Glomerular visceral epithelial cell (primary cell): Measurements from ENCODE around the gene RHOF.
A peak's percentile ranks its signal among the peaks of the same experiment; 100 is the strongest.

Experiments used
- DNase-seq: peaks from one replicate; pipeline ENCODE4 v3.0.0-alpha.2; 2016; ENCODE audit errors: extremely low spot score

The RHOF gene

DNA sequence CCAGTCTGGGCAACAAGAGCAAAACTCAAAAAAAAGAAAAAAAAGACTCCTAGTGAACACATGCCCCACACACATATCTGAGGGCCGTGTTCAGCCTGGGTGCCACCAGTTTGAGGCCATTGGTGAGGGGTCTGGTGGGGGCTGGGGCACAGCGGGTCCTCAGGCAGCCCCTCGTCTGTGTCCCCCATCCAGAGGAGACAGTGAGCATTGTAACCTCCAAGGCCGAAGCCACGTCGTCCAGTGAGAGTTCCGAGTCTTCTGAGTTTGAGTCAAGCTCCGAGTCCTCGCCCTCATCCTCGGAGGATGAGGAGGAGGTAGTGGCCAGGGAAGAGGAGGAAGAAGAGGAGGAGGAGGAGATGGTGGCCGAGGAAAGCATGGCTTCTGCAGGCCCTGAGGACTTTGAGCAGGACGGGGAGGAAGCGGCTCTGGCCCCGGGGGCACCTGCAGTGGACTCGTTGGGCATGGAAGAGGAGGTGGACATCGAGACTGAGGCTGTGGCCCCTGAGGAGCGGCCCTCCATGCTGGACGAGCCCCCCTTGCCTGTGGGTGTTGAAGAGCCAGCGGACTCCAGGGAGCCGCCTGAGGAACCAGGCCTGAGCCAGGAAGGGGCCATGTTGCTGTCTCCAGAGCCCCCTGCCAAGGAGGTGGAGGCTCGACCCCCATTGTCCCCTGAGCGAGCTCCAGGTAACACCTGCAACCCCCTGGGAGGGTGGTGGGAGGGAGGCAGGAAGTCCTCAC, 25.9 kb upstream of the RHOF start:
- DNase-seq: no peak

DNA sequence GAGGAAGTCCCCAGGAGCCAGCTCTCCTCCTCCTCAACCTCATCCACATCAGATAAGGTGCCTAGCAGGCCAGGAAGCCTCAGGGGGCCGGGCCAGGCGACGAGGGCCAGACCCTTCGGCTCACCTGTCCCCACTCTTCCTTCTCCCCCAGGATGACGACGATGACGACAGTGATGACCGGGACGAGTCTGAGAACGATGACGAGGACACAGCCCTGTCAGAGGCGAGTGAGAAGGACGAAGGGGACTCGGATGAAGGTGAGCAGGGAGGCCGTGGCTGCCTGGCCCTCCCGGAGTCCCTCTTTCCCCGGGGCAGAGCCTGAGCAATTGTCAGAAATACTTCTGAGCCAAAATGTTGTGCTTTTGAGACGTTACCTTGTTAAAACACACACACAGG, 24.2 kb upstream of the RHOF start:
- DNase-seq: no peak

DNA sequence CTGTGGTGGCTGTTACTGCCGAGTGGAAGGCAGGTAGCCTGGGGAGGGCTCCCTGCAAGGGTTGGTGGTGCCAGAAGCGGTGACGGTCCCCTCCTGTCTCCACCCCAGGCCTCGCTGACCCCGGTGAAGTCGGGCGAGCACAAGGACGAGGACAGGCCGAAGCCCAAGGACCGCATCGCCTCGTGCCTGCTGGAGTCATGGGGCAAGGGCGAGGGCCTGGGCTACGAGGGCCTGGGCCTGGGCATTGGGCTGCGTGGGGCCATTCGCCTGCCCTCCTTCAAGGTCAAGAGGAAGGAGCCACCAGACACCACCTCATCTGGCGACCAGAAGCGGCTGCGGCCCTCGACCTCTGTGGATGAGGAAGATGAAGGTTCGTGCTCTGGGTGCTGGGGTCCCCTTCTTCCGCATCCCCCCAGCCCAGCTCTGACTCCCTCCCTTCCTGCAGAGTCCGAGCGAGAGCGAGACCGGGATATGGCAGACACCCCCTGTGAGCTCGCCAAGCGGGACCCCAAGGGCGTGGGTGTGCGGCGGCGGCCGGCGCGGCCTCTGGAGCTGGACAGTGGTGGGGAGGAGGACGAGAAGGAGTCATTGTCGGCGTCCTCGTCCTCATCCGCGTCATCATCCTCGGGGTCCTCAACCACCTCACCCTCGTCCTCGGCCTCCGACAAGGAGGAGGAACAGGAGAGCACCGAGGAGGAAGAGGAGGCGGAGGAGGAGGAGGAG, 23.6 kb upstream of the RHOF start:
- DNase-seq: no peak

DNA sequence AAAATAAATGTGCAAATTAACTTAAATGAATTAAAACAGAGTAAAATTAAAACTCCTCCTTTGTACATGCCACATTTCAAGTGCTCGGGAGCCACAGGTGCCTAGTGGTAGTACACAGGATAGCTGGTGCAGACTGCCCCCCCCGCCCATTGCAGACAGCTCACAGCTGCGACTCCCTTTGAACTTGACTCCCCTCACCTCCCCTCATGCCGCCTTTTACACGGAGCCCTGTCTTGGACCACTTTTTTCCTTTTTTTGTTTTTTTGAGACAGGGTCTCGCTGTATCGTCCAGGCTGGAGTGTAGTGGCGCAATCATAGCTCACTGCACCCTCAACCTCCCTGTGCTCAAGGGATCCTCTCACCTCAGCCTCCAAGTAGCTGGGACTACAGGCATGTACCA, 21.8 kb upstream of the RHOF start:
- DNase-seq: no peak

DNA sequence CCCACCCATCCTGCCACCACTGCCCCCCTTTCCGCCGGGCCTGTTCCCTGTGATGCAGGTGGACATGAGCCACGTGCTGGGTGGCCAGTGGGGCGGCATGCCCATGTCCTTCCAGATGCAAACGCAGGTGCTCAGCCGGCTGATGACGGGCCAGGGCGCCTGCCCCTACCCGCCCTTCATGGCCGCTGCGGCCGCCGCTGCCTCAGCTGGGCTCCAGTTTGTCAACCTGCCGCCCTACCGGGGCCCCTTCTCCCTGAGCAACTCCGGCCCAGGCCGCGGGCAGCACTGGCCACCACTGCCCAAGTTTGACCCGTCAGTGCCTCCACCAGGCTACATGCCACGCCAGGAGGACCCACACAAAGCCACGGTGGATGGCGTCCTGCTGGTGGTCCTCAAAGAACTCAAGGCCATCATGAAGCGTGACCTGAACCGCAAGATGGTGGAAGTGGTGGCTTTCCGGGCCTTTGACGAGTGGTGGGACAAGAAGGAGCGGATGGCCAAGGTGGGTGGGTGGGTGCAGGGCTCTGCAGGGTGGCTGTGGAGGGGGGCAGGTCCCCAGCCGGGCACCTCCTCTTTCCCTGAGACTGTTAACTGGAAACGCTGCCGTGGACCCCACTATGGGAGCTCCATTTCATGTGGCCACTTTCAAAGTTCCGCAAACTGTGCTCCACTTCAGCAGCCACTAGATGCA, 21.1 kb upstream of the RHOF start:
- no peak for DNase-seq

DNA sequence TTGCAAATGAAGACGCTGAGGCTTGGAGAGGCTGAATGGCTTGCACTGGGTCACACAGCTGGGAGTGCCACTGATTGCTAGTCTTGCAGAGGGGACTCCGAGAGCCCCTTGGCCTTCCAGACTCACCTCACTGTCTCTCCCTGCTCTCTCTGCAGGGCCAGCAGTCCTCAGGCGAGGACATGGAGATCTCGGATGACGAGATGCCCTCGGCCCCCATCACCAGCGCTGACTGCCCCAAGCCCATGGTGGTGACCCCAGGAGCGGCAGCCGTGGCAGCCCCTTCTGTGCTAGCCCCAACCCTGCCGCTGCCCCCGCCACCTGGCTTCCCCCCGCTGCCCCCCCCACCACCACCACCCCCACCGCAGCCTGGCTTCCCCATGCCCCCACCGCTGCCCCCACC, 20.5 kb upstream of the RHOF start:
- DNase-seq: no peak

DNA sequence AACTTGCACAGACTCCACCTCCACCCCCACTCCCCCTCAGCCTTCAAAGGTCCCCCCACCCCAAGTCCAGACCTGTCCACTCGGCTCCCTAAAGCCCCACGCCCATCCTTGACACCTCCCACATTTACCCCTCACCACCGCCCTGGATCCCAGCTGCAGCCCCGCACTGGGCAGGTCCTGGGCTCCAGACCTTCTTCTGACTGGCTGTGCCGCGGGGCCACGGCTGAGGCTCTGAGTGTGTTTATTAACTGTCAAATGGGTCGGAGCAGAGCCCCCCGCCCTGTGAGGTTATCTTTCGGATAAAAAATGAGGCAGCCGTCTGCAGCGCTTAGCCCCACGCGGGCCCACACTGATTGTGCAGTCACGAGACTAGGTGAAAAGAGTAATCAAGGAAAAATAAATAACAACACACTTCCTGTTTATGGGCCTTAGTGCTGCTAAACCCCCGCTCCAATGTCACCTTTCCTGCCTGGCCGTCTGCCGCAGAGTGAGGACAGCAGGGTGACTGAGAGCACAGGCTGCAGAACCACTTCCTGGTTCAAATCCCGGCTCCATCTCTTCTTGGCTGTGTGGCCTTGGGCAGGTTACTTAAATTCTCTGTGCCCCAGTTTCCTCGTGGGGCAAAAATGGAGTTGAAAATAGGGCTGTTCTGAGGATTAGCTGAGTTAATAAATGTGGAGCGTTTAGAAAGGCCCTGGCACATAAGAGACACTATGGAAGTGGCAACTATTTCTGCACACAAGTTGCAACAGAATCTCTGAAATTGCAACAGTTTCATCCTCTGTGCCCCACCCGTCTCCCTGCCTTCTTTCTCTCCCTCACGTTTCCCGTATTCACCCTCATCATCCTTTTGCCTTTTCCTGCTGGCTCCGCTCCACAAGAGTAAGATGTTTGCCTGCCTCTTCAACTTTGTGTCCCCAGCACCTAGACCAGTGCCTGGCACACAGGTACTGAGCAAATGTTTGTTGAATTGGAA, 19.7 kb upstream of the RHOF start:
- no peak for DNase-seq

DNA sequence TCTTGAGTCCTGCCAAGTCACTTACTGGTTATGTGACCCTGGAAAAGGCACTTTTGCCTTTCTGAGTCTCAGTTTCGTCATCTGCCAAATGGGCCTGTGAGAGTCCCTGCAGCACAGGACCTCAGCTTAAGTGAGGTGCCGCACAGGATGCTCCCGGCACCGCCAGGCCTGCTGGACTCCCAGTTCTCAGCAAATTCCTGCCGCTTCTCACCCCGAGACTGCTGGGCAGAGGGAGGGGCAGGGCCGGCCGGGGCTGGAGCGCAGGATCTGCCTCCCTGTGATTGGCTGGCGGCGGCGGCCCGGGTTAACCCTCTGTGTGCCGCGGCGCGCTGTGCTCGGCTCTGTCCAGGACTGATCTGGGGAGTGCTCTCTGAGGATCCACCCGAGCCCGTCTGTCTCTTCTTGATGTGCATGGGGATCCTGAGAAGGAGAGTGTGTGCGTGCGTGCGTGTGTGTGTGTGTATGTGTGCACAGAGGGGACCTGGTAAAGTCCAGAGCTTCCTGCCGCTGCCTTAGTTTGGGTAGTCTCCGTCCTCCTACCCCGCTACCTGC, 18.9 kb upstream of the RHOF start:
- DNase-seq: peak; percentile 65

DNA sequence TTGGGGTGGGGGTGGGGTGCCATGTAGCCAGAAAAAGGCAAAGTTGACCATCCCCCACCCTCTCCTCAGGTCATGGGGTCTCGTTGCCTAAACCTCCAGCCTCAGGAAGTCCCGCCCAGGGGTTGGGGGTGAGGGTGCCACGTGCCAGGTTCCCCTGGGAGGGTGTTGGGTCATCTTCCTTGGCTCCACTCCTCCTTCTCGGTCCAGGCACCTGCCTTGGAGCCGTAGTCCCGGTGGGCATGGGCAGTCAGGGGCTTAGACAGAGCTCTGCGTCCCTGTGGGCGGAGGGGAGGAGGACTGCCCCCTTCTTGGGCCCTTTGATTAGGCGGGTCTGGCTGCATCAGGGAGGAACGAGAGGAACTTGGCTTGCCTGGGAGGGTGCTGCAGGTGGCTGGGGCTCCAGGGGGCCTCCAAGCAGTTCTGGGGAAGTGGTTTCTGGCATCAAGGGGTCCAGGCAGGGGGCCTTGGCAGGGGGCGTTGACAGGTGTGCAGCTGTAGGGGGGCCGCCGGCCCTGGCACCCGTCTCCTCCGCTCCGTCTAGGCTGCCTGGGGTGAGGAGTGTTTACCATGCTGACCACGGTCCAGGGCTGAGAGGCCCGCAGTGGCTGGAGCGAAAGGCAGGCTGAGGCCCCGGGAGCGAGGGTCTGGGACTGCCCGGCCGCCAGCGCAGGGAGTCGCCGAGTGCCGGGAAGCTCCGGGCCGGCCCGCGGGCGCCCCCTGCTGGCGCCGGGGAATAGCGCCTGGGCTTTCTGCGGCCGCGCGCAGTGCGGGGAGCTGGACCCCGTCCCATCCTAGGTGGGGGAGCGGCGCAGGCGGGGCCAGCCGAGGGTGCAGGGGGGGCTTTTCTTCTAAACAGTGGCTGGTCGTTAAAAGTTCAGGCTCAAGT, 18.2 kb upstream of the RHOF start:
- peak; percentile 78 for DNase-seq

DNA sequence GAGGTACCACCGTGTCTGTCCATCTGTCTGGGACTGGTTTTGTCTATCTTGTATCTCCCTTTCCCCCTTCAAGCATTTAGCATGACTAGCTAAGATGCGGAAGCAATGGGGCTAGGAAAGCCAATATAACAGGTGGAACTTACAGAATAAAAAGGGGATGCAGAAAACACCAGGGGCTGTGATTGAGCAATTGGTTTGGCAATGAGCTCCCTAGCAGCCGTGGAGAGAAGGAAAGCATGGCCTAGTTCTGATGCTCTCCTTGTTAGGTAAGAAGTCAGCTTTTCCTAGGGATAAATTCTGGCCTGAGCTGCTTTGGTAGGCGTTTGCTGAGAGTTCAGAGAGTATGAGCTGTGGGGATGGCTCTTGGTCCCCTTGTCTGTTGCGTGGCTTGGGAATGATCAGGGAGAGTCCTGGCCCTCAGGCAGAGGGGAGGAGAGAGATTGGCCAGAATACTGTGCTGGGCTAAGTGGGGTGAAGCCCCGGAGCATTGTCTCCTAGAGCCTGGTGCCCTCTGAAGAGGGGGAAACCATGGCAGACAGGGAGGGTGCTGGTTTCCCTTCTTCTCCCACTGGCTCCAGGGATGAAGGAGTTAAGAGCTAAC, 17.4 kb upstream of the RHOF start:
- DNase-seq: no peak

DNA sequence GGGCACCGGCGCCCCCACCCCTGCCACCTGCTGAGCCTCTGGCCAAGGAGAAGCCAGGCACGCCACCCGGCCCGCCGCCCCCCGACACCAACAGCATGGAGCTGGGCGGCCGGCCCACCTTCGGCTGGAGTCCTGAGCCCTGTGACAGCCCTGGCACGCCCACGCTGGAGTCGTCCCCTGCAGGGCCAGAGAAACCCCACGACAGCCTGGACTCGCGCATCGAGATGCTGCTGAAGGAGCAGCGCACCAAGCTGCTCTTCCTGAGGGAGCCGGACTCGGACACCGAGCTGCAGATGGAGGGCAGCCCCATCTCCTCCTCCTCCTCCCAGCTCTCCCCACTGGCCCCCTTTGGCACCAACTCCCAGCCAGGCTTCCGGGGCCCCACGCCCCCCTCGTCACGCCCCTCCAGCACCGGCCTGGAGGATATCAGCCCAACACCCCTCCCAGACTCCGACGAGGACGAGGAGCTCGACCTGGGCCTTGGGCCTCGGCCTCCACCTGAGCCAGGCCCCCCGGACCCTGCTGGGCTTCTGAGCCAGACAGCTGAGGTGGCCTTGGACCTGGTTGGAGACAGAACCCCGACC, 16.8 kb upstream of the RHOF start:
- no peak for DNase-seq

DNA sequence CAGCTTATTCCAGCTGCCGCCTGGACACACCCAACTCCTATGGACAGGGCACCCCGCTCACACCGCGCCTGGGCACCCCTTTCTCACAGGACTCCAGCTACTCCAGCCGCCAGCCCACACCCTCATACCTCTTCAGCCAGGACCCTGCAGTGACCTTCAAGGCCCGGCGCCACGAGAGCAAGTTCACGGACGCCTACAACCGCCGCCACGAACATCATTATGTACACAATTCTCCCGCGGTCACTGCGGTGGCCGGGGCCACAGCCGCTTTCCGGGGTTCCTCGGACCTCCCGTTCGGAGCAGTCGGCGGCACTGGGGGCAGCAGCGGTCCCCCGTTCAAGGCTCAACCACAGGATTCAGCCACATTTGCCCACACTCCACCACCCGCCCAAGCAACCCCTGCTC, 16.2 kb upstream of the RHOF start:
- no peak for DNase-seq

DNA sequence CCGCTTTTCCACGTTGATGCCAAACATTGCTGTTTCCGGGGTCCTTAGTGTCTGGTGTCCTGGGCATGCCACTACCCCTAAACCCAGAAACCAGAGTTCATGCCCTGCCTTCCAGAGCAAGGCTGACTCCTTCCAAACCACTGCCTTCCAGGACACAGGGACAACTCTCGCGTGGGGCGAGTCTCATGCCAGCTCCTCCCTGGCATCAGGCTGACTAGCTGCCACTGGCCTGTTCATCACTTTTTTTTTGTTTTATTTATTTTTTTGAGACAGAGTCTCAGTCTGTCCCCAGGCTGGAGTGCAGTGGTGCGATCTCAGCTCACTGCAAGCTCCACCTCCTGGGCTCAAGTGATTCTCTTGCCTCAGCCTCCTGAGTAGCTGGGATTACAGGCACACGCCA, 15.1 kb upstream of the RHOF start:
- no peak for DNase-seq

DNA sequence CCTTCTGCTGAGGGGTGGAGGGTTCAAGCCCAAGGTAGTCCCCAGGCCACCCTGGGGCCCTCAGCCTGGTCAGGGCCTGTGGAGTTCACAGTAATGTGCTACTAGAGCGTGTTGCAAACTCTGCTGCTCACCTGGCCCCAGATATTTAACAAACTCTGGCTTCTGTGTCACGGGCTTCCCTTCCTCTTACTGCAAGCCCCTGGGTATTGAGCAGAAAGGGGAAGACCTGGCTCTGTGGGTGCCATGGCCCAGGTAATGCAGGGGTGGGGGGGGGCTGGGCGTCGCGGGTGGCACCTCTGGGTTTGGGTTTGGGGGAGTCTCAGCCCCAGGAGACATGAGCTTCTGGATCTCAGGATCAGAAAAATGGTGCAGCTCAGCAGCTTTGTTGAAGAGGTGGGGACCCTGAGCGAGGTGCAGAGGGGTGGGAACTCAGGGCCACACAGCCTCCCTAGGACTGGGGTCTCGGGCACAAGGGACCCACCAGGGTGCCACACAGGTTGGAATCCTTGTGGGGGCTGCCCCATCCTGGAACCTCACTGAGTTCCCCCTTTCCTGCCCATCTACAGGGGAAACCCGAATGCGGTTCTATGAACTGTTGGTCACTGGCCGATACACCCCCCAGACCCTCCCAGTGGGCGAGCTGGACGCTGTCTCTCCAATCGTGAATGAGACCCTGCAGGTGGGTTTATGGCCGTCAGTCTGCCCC, 14.3 kb upstream of the RHOF start:
- no peak for DNase-seq

DNA sequence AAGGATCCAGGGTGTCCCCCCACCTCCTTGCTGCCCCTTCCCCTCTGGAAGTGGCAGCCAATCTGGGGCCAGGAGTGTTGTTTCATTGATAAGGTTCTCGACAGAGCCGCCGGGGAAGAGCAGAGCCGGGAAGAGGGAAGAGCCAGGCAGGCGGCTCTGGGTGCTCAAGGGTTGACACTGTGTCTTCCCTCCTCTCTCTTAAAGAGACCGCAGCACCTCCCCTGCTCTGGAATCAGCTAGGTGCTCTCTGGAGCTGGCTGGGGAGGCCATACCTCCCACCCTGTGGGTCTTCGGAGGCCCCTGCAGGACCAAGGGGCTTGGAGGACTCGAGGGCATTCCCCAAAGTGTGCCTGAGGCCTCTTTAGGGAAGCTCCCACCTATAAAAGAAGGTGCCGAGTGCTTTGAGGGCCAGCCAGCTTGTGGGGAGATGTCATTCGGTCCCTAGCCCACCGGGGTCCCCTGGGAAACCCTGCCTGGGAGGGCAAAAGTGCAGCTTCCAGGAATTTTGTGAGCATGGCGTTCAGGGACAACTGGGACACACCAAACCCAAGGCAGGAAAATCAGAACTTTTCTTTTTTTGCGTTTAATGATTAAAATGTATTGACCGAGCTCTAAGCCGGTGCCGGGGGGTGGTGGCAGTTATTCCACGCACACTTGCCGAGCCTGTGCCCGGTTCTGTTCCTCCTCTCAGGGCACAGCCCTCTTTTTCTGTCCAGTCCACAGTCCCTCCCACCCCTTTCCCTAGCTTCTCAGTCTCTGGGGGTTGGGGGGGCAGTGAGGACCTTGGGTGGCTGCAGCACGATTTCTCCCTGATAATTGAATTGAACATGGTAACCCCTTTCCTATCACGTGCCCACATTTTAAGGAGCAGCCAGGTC, 13.3 kb upstream of the RHOF start:
- DNase-seq: no peak

DNA sequence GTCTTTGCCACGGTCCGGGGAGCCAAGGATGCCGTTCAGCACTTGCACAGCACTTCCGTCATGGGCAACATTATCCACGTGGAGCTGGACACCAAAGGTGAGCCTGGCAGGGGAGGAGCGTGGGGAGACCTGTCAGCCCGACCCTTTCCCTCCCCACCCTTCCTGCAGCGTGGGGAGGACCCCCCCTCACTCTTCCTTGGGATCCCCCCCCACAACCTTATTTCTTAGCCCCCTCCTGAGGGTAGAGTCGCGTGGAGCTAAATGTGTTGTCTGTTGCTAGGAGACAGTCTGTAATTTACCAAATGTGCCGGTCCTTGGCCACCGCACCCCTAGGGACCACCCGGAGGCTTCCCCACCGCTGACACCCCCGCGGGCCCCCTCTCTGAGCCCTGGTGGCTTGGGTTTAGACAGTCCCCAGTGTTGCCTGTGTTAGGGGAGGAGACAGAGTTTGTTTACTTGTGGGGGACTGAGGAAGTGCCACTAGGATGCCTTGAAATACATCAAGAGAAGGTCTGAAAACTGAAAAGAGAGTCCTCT, 12.6 kb upstream of the RHOF start:
- no peak for DNase-seq

DNA sequence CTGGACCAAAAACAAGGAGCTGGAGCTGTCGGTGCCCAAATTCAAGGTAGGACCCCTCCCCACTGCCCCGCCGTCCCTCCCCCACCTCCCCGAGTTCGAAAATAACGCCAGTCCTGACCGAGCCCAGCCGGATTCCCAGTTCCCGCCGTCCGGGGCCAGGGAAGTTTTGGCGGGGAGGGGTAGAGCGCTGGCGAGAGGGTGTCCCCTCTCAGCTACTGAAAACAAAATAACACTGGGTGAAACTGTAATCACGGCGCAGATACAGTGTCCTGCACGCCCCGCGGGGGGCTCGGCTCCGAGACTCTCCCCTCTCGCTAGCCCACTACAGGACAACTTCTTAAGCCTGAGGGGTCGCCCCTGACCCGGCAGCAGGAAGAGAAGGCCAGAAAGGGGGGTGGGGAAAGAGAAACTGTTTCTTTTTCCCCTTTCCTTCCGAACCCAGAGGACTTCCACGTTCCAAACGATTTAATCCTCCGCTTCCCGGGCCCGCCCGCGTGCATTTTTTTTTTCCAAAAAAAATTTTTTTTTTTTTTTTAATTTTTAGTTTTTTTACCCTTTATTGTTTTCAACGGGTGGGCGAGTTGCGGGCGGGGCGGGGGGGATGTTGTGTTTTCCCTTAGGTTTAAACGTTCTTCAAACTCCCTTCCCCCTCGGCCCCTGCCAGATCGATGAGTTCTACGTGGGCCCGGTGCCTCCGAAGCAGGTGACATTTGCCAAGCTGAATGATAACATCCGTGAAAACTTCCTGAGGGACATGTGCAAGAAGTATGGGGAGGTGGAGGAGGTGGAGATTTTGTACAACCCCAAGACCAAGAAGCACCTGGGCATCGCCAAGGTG, 11.9 kb upstream of the RHOF start:
- no peak for DNase-seq
